ENCODE measurements around the gene REEP1. TPM values are rescaled to one million over a fixed set of nuclear protein-coding genes. Genes with fewer than 3 reads are reported as not detected.
A peak's percentile ranks its signal among the peaks of the same experiment; 100 is the strongest.

The REEP1 gene
- polyA plus RNA-seq, 1 donor = 36.9 TPM

- no peak overlapping the region for H3K4me3 ChIP-seq (ENCODE audit: low read length)
- peaks cover 20% of the 10 kb centered on the region for H3K4me1 ChIP-seq (ENCODE audit: control insufficient read depth, insufficient read depth, low read length)
- H3K9me3 ChIP-seq (ENCODE audit: control insufficient read depth, low read depth, low read length) = no peaks in the 10 kb centered on the region
- H3K36me3 ChIP-seq (ENCODE audit: control insufficient read depth, insufficient read depth, low read length) = no peaks in the 10 kb centered on the region
- H3K27ac ChIP-seq (ENCODE audit: low read length) = no peak overlapping the region
- no CpG with 5 or more reads among the region's 1 CpG for WGBS (ENCODE audit: insufficient coverage, low lambda C conversion rate)
- H3K27me3 ChIP-seq (ENCODE audit: control insufficient read depth, insufficient read depth, low read length) = peaks cover 12% of the 10 kb centered on the region
- DNase-seq = no peak
Measured at GRCh38 chr2:86332654-86333053, 4.8 kb downstream of the REEP1 start.

GRCh38 chr2:86331384-86331783, 6.0 kb downstream of the REEP1 start:
- 40% methylated on average over 1 of the region's 3 CpGs for WGBS (ENCODE audit: insufficient coverage, low lambda C conversion rate)
- Histone ChIP-seq H3K27ac (ENCODE audit: low read length) (peak overlapping the region; percentile 32), H3K4me3 (ENCODE audit: low read length) (no peak overlapping the region), H3K4me1 (ENCODE audit: control insufficient read depth, insufficient read depth, low read length) (peaks cover 17% of the 10 kb centered on the region), H3K27me3 (ENCODE audit: control insufficient read depth, insufficient read depth, low read length) (peaks cover 6% of the 10 kb centered on the region), H3K36me3 (ENCODE audit: control insufficient read depth, insufficient read depth, low read length) (no peaks in the 10 kb centered on the region), H3K9me3 (ENCODE audit: control insufficient read depth, low read depth, low read length) (no peaks in the 10 kb centered on the region)
- DNase-seq = peak; percentile 66 to 87

DNA sequence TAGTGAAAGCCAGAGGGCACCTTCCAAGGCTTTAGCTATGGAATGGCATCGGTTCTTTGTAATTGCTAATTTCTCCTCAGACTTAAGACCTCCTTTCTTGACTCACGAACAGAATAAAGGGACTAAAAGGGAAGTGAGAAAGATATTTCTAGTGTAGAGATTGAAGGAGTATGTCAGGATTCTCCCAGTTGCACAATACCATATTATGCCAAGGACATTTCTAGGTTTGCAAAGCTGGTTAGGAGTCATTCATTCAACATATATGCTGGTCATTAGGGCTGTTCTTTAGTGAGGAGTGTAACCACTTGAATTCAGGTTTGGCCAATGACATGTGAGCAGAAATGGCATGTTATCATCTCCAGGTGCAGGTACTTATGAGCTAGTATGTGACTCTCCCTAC, 7.4 kb downstream of the REEP1 start:
- H3K27ac ChIP-seq (ENCODE audit: low read length) = no peak overlapping the region
- no peaks in the 10 kb centered on the region for H3K9me3 ChIP-seq (ENCODE audit: control insufficient read depth, low read depth, low read length)
- 100% methylated on average over 1 of the region's 2 CpGs for WGBS (ENCODE audit: insufficient coverage, low lambda C conversion rate)
- H3K36me3 ChIP-seq (ENCODE audit: control insufficient read depth, insufficient read depth, low read length) = no peaks in the 10 kb centered on the region
- H3K27me3 ChIP-seq (ENCODE audit: control insufficient read depth, insufficient read depth, low read length) = no peaks in the 10 kb centered on the region
- no peak for DNase-seq
- H3K4me1 ChIP-seq (ENCODE audit: control insufficient read depth, insufficient read depth, low read length) = peaks cover 14% of the 10 kb centered on the region
- H3K4me3 ChIP-seq (ENCODE audit: low read length) = no peak overlapping the region

- peak in 1 of 2 donors; percentile 50 for DNase-seq
- no peak overlapping the region for H3K4me3 ChIP-seq (ENCODE audit: low read length)
- H3K4me1 ChIP-seq (ENCODE audit: control insufficient read depth, insufficient read depth, low read length) = peaks cover 26% of the 10 kb centered on the region
- WGBS (ENCODE audit: insufficient coverage, low lambda C conversion rate) = no CpG with 5 or more reads among the region's 9 CpGs
- H3K27me3 ChIP-seq (ENCODE audit: control insufficient read depth, insufficient read depth, low read length) = no peaks in the 10 kb centered on the region
- peak overlapping the region; percentile 37 for H3K27ac ChIP-seq (ENCODE audit: low read length)
- no peaks in the 10 kb centered on the region for H3K36me3 ChIP-seq (ENCODE audit: control insufficient read depth, insufficient read depth, low read length)
- no peaks in the 10 kb centered on the region for H3K9me3 ChIP-seq (ENCODE audit: control insufficient read depth, low read depth, low read length)
Measured at GRCh38 chr2:86323273-86324021, 14.0 kb downstream of the REEP1 start.

- DNase-seq = peak; percentile 85 to 94
- H3K4me1 ChIP-seq (ENCODE audit: control insufficient read depth, insufficient read depth, low read length) = peaks cover 26% of the 10 kb centered on the region
- no peak overlapping the region for H3K4me3 ChIP-seq (ENCODE audit: low read length)
- no peaks in the 10 kb centered on the region for H3K9me3 ChIP-seq (ENCODE audit: control insufficient read depth, low read depth, low read length)
- WGBS (ENCODE audit: insufficient coverage, low lambda C conversion rate) = 52% methylated on average over 3 of the region's 8 CpGs
- no peaks in the 10 kb centered on the region for H3K36me3 ChIP-seq (ENCODE audit: control insufficient read depth, insufficient read depth, low read length)
- H3K27me3 ChIP-seq (ENCODE audit: control insufficient read depth, insufficient read depth, low read length) = no peaks in the 10 kb centered on the region
- H3K27ac ChIP-seq (ENCODE audit: low read length) = peak overlapping the region; percentile 91
Measured at GRCh38 chr2:86319700-86320580, 17.5 kb downstream of the REEP1 start.

- no peak for DNase-seq
- Histone ChIP-seq H3K27ac (ENCODE audit: low read length) (no peak overlapping the region), H3K27me3 (ENCODE audit: control insufficient read depth, insufficient read depth, low read length) (no peaks in the 10 kb centered on the region), H3K4me3 (ENCODE audit: low read length) (no peak overlapping the region), H3K9me3 (ENCODE audit: control insufficient read depth, low read depth, low read length) (no peaks in the 10 kb centered on the region), H3K36me3 (ENCODE audit: control insufficient read depth, insufficient read depth, low read length) (no peaks in the 10 kb centered on the region), H3K4me1 (ENCODE audit: control insufficient read depth, insufficient read depth, low read length) (peaks cover 12% of the 10 kb centered on the region)
- WGBS (ENCODE audit: insufficient coverage, low lambda C conversion rate) = no CpG with 5 or more reads among the region's 6 CpGs
Measured at GRCh38 chr2:86315084-86315483, 22.3 kb downstream of the REEP1 start.

DNA sequence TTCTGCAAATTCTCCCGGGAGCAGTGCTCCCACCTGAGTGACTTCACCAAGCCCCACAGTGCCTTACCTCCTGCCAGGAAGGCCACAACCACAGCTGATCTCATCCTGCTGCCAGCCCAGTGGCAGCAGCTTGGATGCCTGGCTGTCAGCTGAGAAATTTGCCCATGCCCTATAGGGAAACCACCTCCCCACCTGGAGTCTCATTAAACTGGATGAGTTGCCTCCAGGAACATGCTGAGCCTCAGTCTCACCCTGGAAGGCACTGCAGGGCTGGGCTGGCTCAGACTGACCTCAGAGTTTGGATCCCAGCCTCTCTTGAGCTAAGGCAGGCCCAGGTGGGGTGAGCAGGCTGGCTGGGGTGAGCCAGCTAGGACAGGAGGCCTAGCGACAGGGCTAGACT, 23.3 kb downstream of the REEP1 start:
- no peaks in the 10 kb centered on the region for H3K27me3 ChIP-seq (ENCODE audit: control insufficient read depth, insufficient read depth, low read length)
- no peak for DNase-seq
- H3K4me3 ChIP-seq (ENCODE audit: low read length) = no peak overlapping the region
- no peak overlapping the region for H3K27ac ChIP-seq (ENCODE audit: low read length)
- WGBS (ENCODE audit: insufficient coverage, low lambda C conversion rate) = no CpG with 5 or more reads among the region's 2 CpGs
- no peaks in the 10 kb centered on the region for H3K9me3 ChIP-seq (ENCODE audit: control insufficient read depth, low read depth, low read length)
- H3K36me3 ChIP-seq (ENCODE audit: control insufficient read depth, insufficient read depth, low read length) = no peaks in the 10 kb centered on the region
- peaks cover 3% of the 10 kb centered on the region for H3K4me1 ChIP-seq (ENCODE audit: control insufficient read depth, insufficient read depth, low read length)

- Histone ChIP-seq H3K9me3 (ENCODE audit: control insufficient read depth, low read depth, low read length) (no peaks in the 10 kb centered on the region), H3K27ac (ENCODE audit: low read length) (no peak overlapping the region), H3K4me1 (ENCODE audit: control insufficient read depth, insufficient read depth, low read length) (no peaks in the 10 kb centered on the region), H3K4me3 (ENCODE audit: low read length) (no peak overlapping the region), H3K36me3 (ENCODE audit: control insufficient read depth, insufficient read depth, low read length) (no peaks in the 10 kb centered on the region), H3K27me3 (ENCODE audit: control insufficient read depth, insufficient read depth, low read length) (no peaks in the 10 kb centered on the region)
- DNase-seq = no peak
- WGBS (ENCODE audit: insufficient coverage, low lambda C conversion rate) = no CpG with 5 or more reads among the region's 2 CpGs
Measured at GRCh38 chr2:86313341-86313740, 24.1 kb downstream of the REEP1 start.

DNA sequence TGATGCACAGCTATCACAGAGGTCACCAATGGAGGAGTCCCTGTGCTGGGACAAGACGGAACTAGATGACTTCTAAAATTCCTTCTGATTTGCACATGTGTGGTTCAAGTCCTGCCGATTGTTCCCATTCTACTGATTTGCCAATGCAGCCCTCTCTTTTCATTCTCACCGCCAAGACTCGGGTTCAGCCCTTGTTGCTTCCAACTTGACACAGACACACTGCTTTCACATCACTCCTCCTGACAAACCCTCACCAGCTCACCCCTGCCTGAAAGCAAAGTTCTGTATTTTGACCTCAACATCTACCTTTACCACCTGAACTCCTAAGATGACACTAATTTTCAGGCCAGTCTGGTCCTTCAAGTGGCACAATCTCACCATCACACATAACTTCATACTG, 25.5 kb downstream of the REEP1 start:
- no peaks in the 10 kb centered on the region for H3K27me3 ChIP-seq (ENCODE audit: control insufficient read depth, insufficient read depth, low read length)
- H3K4me3 ChIP-seq (ENCODE audit: low read length) = no peak overlapping the region
- no peak for DNase-seq
- no peaks in the 10 kb centered on the region for H3K4me1 ChIP-seq (ENCODE audit: control insufficient read depth, insufficient read depth, low read length)
- WGBS (ENCODE audit: insufficient coverage, low lambda C conversion rate) = 80% methylated on average over 1 of the region's 4 CpGs
- H3K27ac ChIP-seq (ENCODE audit: low read length) = no peak overlapping the region
- H3K9me3 ChIP-seq (ENCODE audit: control insufficient read depth, low read depth, low read length) = no peaks in the 10 kb centered on the region
- no peaks in the 10 kb centered on the region for H3K36me3 ChIP-seq (ENCODE audit: control insufficient read depth, insufficient read depth, low read length)

DNA sequence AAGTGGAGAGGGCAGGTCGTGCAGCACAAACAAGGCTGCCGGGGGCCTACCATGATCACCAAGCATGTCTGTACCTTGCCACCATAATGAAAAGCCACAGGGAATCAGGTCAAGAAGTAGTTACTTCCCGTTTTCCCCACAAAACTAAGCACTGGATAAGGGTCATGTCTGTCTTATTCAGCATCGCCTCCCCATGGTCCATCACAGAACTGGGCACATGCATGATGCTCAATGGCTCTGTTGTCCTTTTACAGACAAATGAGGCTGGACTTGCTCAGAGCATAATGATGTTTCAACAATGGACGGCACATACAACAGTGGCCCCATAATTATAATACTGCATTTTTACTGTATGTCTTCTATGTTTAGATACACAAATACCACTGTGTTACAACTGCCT, 27.5 kb downstream of the REEP1 start:
- Histone ChIP-seq H3K27me3 (ENCODE audit: control insufficient read depth, insufficient read depth, low read length) (no peaks in the 10 kb centered on the region), H3K9me3 (ENCODE audit: control insufficient read depth, low read depth, low read length) (no peaks in the 10 kb centered on the region), H3K4me3 (ENCODE audit: low read length) (no peak overlapping the region), H3K4me1 (ENCODE audit: control insufficient read depth, insufficient read depth, low read length) (no peaks in the 10 kb centered on the region), H3K27ac (ENCODE audit: low read length) (no peak overlapping the region), H3K36me3 (ENCODE audit: control insufficient read depth, insufficient read depth, low read length) (no peaks in the 10 kb centered on the region)
- no CpG with 5 or more reads among the region's 5 CpGs for WGBS (ENCODE audit: insufficient coverage, low lambda C conversion rate)
- DNase-seq = no peak
